G401 (cell line): ENCODE measurements around the gene INPP5A. TPM values are rescaled to one million over a fixed set of nuclear protein-coding genes. Genes with fewer than 3 reads are reported as not detected.

Source experiments
- DNase-seq: peaks from one replicate; pipeline ENCODE4 v3.0.0-alpha.2; 2015; ENCODE audit warnings: low spot score
- in situ Hi-C: cut with HindIII; loops from 2 replicates; pipeline ENCODE4 v1.10.0; 2016; ENCODE audit warnings: low sequenced_read_pairs, mixed read lengths
- total RNA-seq: library from RNA; depleted of rRNA; stranded (reverse); fragments of >200 nt; shearing (Covaris generic); gene quantifications from 2 replicates; pipeline ENCODE4 v1.2.3, GENCODE V29; 2014

Gene INPP5A
- total RNA-seq, 1 experiment from 2014 or later, result 44.3 TPM

DNA sequence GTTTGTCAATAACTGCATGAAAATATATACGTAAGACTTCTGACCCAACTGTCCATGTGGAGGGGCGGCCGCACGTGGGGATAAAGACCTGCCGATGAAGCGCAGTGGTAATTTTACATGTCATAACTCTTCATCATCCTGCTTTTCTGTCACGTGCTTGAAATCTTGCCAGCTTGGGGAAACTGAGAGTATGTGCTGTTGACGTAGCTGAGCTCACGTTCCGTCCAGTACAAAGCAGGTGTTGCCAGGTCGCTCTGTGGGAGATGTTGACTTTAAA is 105.1 kb downstream of the INPP5A start:
- in situ Hi-C loops, result no loop called here
- no peak for DNase-seq

- DNase-seq, result peak; percentile 52
- in situ Hi-C loops, result no loop called here
Measured at GRCh38 chr10:132643709-132644526, 106.3 kb downstream of the INPP5A start.

DNA sequence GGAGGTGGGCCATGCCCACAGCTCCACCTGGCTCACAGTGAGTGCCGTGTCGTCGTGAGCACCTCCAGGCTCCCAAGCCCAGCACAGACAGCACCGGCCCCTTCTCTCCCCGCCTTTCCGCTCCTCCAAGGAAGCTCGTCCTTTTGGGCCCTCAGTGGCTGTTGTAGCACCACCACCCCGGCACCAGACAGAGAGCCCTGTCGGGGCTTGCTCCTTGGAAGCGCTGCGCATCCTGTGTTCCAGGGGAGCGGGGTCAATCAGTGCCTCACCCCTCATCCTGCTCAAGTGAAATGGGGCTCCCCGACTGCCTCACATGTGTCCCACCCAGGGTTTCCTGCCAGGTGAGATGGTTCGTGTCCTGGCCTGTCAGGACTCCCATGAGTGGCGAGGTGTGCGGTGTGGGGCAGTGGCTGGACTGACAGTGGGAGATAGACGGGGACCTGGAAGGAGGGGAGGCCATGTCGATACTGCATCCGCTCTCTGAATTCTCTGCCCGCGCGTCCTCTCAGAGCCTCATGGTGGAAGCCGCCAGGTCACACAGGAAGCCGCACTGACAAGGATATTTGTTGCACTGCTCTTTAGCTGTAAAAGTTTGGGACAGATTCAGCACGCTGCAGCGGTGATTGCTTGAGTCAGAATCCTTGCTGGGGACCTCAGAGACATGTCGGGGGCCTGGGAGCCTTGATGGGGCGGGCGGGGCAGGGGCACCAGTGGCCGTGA is 107.1 kb downstream of the INPP5A start:
- in situ Hi-C loops, result no loop called here
- DNase-seq, result no peak

- no peak for DNase-seq
- in situ Hi-C loops, result no loop called here
Measured at GRCh38 chr10:132645247-132645530, 107.6 kb downstream of the INPP5A start.

DNA sequence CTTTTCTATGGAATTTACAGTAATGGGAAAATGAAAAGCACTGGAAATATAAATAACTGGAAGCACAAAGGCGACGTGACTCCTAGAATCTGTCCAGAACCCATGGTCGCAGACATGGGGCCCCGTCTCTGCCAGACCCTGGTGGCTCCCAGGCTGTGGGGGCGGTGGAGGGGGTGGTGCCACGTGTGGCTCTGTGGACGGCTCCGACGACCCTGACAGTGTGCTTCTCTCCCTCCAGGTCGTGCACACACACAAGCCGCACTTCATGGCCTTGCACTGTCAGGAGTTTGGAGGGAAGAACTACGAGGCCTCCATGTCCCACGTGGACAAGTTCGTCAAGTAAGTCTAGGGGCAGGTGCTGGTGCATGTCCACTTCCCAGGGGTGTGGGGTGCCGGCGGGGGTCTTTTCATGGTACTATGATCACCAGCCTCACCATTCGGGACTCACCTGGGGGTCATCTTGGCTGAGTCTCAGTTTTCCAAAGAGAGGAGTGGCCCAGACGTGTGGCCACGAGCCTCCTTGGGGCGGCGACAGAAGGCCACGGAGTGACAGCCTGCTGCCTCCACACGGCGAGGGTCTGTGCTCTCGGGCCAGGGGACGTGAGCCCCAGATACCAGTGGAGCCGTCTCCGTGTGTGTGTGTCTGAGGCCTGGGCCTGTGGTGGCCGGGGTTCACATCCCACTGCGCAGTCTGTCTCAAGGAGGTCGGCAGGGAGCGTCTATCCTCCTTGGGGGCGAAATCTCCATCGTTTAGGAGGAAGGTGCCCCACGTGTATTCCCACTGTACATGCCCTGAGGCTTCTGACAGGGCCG is 108.2 kb downstream of the INPP5A start:
- no peak for DNase-seq
- in situ Hi-C loops, result no loop called here

GRCh38 chr10:132646443-132647097 is 109.0 kb downstream of the INPP5A start:
- in situ Hi-C loops, result no loop called here

DNA sequence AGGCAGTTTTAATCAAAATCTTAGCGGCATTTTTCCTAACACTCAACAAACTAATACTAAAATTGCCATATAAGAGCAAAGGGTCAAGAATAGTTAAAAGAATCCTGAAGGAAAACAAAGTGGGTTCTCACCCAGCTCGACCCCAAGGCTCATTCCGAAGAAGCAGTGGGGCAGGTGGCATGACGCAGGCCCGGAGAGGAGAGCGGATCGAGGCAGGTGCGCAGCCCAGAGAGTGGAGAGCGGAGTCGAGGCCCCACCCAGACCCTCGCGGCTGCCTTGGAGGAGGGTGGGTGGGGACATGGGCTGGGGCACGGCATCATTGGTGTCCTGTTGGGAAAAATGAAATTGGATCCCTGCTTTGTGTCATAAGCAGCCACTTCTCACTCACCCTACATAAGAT is 109.8 kb downstream of the INPP5A start:
- DNase-seq, result no peak
- in situ Hi-C loops, result no loop called here

More at GRCh38 chr10:132646443-132647097, 109.0 kb downstream of the INPP5A start:
- DNase-seq, result no peak

DNA sequence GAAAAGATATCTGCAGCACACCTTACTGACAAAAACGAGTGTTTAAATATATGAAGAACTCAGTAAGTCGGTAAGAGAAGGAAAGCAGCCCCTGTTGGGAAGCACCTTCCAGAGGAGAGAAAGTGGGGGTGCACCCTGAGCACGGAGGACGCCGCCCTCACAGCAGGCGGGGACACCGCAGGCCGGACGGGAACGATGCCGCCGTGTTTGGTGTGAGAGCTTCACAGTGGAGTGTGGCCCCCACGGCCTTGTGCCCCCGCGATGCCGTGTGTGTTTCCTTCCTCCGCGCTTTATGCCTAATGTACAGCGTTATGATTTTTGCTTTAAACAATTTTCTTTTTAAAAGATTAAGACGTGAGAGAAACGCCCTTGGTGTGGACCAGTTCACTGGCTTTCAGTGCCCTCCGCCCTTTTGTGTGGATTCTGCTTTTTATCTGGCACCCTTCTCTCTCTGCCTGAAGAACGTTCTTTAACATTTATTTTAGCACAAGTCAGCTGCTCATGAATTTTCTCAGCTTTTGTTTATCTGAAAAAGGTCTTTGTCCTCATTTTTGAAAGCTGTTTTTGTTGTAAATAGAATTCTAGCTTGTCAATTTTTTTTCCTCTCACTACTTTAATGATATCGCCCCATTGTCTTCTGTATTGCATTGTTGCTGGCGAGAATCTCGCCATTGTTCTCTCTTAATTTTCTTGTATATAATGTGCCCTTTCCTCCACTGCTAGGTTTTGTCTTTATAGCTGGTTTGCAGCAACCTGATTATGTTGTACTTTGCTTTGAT is 110.7 kb downstream of the INPP5A start:
- no peak for DNase-seq
- in situ Hi-C loops, result no loop called here

- in situ Hi-C loops, result no loop called here
- DNase-seq, result no peak
Measured at GRCh38 chr10:132648851-132649528, 111.4 kb downstream of the INPP5A start.

GRCh38 chr10:132649651-132650360 is 112.2 kb downstream of the INPP5A start:
- no peak for DNase-seq
- in situ Hi-C loops, result no loop called here

DNA sequence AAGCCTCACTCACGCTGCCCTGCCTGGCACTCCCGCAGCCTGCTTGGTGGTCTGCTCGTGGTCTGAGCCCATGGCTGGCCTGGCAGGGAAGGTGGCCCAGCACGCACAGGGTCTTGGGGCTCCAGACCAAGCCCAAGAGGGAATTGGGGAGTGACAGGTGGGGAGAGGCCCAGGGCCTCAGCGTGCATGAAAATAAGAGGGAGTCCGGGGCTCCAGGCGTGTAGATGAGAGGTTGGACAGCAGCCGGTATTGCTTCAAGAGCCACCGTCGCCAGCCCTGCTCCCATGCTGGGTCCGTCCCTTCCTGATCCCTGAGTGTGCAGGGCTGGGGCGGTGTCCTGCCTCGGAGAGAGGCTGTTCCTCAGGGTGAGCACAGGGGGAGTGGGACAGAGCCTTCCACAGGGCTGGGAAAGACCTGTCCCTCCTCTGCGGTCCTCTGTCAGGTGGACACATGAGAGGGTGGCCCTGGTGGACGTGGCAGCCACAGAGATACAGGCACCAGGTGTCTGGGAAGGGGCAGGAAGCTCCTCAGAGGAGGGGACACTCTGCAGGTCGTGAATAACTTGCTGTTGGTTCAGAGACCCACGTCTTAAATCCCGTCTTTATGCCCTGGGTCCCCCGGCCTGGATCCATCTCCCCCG is 113.1 kb downstream of the INPP5A start:
- in situ Hi-C loops, result no loop called here
- no peak for DNase-seq

GRCh38 chr10:132651511-132652029 is 114.0 kb downstream of the INPP5A start:
- no peak for DNase-seq
- in situ Hi-C loops, result no loop called here

DNA sequence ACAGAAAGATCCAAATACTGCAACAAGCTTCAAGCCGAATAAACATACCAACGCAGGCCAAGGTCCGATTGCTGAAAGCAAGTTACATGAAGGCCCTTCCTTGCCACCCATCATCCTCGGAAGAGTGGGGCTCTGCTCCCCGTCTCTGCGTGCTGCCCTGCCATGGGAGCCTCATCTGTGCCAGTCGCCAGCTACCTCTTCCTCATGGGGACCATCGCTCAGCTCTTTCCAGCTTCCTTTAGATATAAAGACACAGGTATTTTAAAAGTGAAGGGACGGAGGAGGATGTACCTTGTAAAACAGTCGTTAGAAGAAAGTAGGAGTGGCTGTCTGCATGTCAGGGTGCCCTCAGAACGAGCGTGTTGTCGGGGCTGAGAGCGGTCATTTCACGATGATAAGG is 114.9 kb downstream of the INPP5A start:
- in situ Hi-C loops, result no loop called here
- no peak for DNase-seq

DNA sequence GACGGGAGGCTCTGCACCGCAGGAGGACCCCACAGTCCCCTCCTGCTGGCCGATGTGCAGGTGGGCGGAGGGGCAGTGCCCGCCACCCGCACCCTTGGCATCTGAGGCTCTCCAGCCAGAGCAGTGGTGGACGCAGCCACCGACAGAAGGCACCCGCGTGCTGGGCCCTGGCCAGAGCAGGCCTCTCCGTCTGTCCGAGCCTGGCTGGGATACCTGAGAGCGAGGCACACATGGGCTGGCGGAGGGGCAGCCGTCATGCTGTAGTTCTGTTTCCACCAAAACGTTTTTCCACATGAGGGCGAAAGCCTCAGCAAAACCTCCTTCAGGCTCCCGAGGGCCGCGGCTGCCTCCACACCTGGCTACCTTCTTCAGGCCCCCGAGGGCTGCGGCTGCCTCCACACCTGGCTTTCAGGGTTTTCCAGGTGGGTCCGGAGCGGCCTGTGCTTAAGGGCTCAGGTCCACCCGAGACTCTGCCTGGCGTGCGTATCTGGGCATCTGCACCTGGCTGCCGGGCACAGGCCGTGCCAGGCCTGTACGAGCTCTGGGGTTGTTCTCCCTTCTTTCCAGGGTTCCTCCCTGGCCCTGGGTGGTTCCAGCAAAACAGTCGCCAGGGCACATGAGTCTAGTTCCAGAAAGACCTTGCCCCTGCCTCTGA is 115.5 kb downstream of the INPP5A start:
- peak; percentile 78 for DNase-seq
- in situ Hi-C loops, result no loop called here

DNA sequence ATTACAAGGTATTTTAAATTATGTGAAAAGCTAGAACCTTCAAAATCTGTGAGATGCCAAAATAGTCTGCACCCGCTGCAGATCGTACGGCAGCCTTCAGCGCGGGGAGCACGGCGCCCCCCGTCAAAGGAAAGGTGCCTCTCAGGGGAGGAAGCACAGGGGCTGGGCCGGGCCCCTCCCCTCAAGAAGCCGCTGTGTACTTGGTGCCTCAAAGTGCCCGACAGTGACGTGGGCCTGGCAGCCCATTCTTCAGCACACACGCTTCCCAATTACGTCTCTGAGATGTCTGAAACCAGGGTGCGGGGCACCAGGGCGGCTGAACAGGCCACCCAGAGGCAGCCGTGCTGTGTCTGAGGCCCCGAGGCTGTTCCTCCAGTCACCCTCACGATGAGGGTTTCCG is 116.1 kb downstream of the INPP5A start:
- in situ Hi-C loops, result no loop called here
- no peak for DNase-seq

DNA sequence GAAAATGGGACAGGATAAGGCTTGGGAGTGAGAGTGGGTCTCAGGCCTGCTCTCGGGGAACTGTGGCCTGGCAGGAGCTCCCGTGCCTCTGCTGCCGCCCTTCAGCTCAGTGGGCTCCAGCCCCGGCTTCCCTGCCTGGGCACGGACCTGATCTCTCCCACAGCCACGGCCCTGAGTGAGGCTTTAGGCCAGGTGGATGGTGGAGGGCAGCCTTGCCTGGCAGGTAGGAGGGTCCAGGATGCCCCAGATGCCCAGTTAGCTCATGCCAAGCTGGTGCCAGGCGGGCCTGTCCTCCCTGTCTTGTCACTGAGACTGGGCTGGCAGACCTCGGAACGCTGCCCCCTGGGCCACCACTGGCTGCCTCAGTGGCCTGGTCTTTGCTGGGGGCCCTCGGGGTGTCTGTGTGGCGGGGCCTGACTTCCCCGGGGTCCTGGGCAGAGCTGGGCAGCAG is 116.6 kb downstream of the INPP5A start:
- no peak for DNase-seq

More for the DNA sequence above, 116.6 kb downstream of the INPP5A start:
- in situ Hi-C loops, result no loop called here
